GM19438 (cell line): ENCODE results near the gene TGFB2.

Source experiments
- ATAC-seq: cut with Tn5 transposase; IDR thresholded peaks from one replicate; pipeline ENCODE4 v1.9.1; 2021; ENCODE audit warnings: low read depth; ENCODE audit not compliant: unreplicated experiment

TGFB2 gene

GRCh38 chr1:218414060-218414728, 69.1 kb downstream of the TGFB2 start:
- no peak for ATAC-seq

- no peak for ATAC-seq
These were observed 70.6 kb downstream of the TGFB2 start for GRCh38 chr1:218415726-218416125.

- ATAC-seq = no peak
These were observed 76.4 kb downstream of the TGFB2 start for GRCh38 chr1:218421531-218421930.

GRCh38 chr1:218424502-218424901, 79.4 kb downstream of the TGFB2 start:
- ATAC-seq = no peak

GRCh38 chr1:218425647-218426342, 80.7 kb downstream of the TGFB2 start:
- ATAC-seq = no peak

- no peak for ATAC-seq
These were observed 81.2 kb downstream of the TGFB2 start for GRCh38 chr1:218426343-218426657.

- ATAC-seq = no peak
These were observed 84.2 kb downstream of the TGFB2 start for GRCh38 chr1:218429301-218429700.

GRCh38 chr1:218430346-218430745, 85.2 kb downstream of the TGFB2 start:
- ATAC-seq = no peak

- ATAC-seq = no peak
These were observed 85.7 kb downstream of the TGFB2 start for GRCh38 chr1:218430822-218431221.

GRCh38 chr1:218431476-218431875, 86.3 kb downstream of the TGFB2 start:
- no peak for ATAC-seq

GRCh38 chr1:218433744-218434143, 88.6 kb downstream of the TGFB2 start:
- no peak for ATAC-seq

- no peak for ATAC-seq
These were observed 90.4 kb downstream of the TGFB2 start for GRCh38 chr1:218435528-218435927.

GRCh38 chr1:218436346-218436745, 91.2 kb downstream of the TGFB2 start:
- no peak for ATAC-seq

- ATAC-seq = no peak
These were observed 91.9 kb downstream of the TGFB2 start for GRCh38 chr1:218436997-218437396.

- ATAC-seq = no peak
These were observed 94.6 kb downstream of the TGFB2 start for GRCh38 chr1:218439541-218440295.

- ATAC-seq = no peak
These were observed 98.1 kb downstream of the TGFB2 start for GRCh38 chr1:218443255-218443654.

GRCh38 chr1:218444173-218444572, 99.0 kb downstream of the TGFB2 start:
- no peak for ATAC-seq

GRCh38 chr1:218444588-218444987, 99.5 kb downstream of the TGFB2 start:
- ATAC-seq = no peak

- ATAC-seq = no peak
These were observed 102.0 kb downstream of the TGFB2 start for GRCh38 chr1:218447010-218447689.

GRCh38 chr1:218451415-218451814, 106.3 kb downstream of the TGFB2 start:
- ATAC-seq = no peak

GRCh38 chr1:218454700-218455282, 109.7 kb downstream of the TGFB2 start:
- ATAC-seq = no peak
